ENCODE data around the gene VTI1A.

- no peak for TF ChIP-seq CTCF (IDR thresholded peaks at IDR 0.05; ENCODE audit: low read depth, low read length)
- no peak for TF ChIP-seq MYC (IDR thresholded peaks at IDR 0.05; ENCODE audit: low read depth, low read length)
- TF ChIP-seq POLR2A (IDR thresholded peaks at IDR 0.05; ENCODE audit: extremely low read depth, insufficient read length) = no peak
Measured at GRCh38 chr10:112442063-112442462, 5.0 kb upstream of the VTI1A start.

All from NB4 (cell line).